Vagina (tissue), 2 donors: ENCODE results near the gene HIVEP2.

Experiments
- CTCF ChIP-seq, 3 experiments: fragments of 450-650 bp in 2 of 3; fragments of 200-600 bp in 1 of 3; sonication (generic) in 1 of 3; IDR thresholded peaks; one replicate each; pipeline ENCODE4 v1.5.1; 2017 to 2019; ENCODE audit warnings: antibody characterized with exemption in 3 of 3, mild to moderate bottlenecking in 2 of 3, moderate library complexity in 2 of 3
- POLR2A ChIP-seq, 2 donors: fragments of 450-650 bp; IDR thresholded peaks; one replicate each; pipeline ENCODE4 v1.6.1; 2017; ENCODE audit warnings: antibody characterized with exemption in 2 of 2, mild to moderate bottlenecking in 2 of 2, moderate library complexity in 2 of 2
- POLR2AphosphoS5 ChIP-seq, 2 donors: sonication (generic); formaldehyde crosslinking; IDR thresholded peaks; one replicate each; pipeline ENCODE4 v1.9.0; 2017; ENCODE audit warnings: antibody characterized with exemption in 2 of 2, mild to moderate bottlenecking in 2 of 2, low read depth in 1 of 2; ENCODE audit not compliant: insufficient read depth in 1 of 2

- TF ChIP-seq CTCF (IDR thresholded peaks at IDR 0.05) (no peak), POLR2A (IDR thresholded peaks at IDR 0.05) (peak in 1 of 2 donors; percentile 44), POLR2AphosphoS5 (IDR thresholded peaks at IDR 0.05; ENCODE audit: insufficient read depth in 1 of 2, low read depth in 1 of 2) (no peak)
Observed at GRCh38 chr6:142945049-142945445, at the start of gene HIVEP2.
